Measurements from ENCODE around the gene OST4.

GRCh38 chr2:27081984-27082772 lies 10.7 kb upstream of the OST4 start:
- no peak for TF ChIP-seq CTCF (IDR thresholded peaks at IDR 0.05; ENCODE audit: insufficient read depth, low read length, poor library complexity, severe bottlenecking)
- TF ChIP-seq EZH2phosphoT487 (conservative IDR thresholded peaks at IDR 0.05; ENCODE audit: low read length), result no peak
